ENCODE data around the gene AGTPBP1. TPM values are rescaled to one million over a fixed set of nuclear protein-coding genes. Genes with fewer than 3 reads are reported as not detected.

The AGTPBP1 gene
- total and polyA plus RNA-seq, 2 donors from 2014 or later: 4.1 to 25.8 TPM

- DNase-seq: peak in 4 of 5 donors; percentile 40 to 70 (median 56)
- Histone ChIP-seq H3K27me3 (ENCODE audit: control insufficient read depth, insufficient read depth, low read length) (no peaks in the 10 kb centered on the region), H3K27ac (ENCODE audit: low read depth in 2 of 2, low read length in 2 of 2) (no peak overlapping the region), H3K36me3 (ENCODE audit: control insufficient read depth in 2 of 3, insufficient read depth in 3 of 3, low read length in 3 of 3) (no peaks in the 10 kb centered on the region), H3K4me3 (ENCODE audit: low read length in 3 of 3) (no peak overlapping the region), H3K9me3 (ENCODE audit: control insufficient read depth in 2 of 3, insufficient read depth in 1 of 3, low read length in 3 of 3) (no peaks in the 10 kb centered on the region), H3K9ac (ENCODE audit: low read length in 3 of 3) (no peak overlapping the region), H3K4me1 (ENCODE audit: control insufficient read depth in 2 of 3, insufficient read depth in 2 of 3, low read depth in 1 of 3, low read length in 3 of 3) (peaks cover 0 to 8% (median 0%) of the 10 kb centered on the region in 3 donors)
- intact Hi-C loops (cut with DNase I): no loop called here
- FAIRE-seq: no peak
- TF ChIP-seq, protein P1, sequence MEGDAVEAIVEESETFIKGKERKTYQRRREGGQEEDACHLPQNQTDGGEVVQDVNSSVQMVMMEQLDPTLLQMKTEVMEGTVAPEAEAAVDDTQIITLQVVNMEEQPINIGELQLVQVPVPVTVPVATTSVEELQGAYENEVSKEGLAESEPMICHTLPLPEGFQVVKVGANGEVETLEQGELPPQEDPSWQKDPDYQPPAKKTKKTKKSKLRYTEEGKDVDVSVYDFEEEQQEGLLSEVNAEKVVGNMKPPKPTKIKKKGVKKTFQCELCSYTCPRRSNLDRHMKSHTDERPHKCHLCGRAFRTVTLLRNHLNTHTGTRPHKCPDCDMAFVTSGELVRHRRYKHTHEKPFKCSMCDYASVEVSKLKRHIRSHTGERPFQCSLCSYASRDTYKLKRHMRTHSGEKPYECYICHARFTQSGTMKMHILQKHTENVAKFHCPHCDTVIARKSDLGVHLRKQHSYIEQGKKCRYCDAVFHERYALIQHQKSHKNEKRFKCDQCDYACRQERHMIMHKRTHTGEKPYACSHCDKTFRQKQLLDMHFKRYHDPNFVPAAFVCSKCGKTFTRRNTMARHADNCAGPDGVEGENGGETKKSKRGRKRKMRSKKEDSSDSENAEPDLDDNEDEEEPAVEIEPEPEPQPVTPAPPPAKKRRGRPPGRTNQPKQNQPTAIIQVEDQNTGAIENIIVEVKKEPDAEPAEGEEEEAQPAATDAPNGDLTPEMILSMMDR (IDR thresholded peaks at IDR 0.05; ENCODE audit: borderline replicate concordance, extremely low read depth, insufficient read depth): no peak
Measured at GRCh38 chr9:85743275-85744128, 1.7 kb upstream of the AGTPBP1 start.

DNA sequence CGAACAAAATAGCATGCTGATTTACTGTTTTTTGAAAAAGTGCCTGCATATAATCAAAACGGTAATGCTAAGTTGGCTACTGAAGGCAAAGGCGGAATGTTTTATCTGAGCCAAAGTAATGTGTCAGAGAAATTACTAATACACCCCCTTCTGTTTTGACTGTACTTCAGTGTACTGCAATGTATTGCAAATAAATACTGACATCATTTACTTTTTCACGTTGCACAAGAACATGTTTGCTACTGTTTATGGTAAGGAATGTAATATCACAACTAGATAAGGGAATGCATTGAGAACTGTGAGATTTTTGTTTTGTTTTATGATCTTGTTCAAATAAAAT lies 813 bp upstream of the AGTPBP1 start:
- Histone ChIP-seq H3K27ac (ENCODE audit: low read depth in 2 of 2, low read length in 2 of 2) (peak overlapping the region in 1 of 2 donors; percentile 29), H3K27me3 (ENCODE audit: control insufficient read depth, insufficient read depth, low read length) (no peaks in the 10 kb centered on the region), H3K36me3 (ENCODE audit: control insufficient read depth in 2 of 3, insufficient read depth in 3 of 3, low read length in 3 of 3) (no peaks in the 10 kb centered on the region), H3K9ac (ENCODE audit: low read length in 3 of 3) (peak overlapping the region; percentile 56 to 80 (median 67)), H3K4me3 (ENCODE audit: low read length in 3 of 3) (peak overlapping the region; percentile 74 to 91 (median 79)), H3K4me1 (ENCODE audit: control insufficient read depth in 2 of 3, insufficient read depth in 2 of 3, low read depth in 1 of 3, low read length in 3 of 3) (peaks cover 0 to 8% (median 0%) of the 10 kb centered on the region in 3 donors), H3K9me3 (ENCODE audit: control insufficient read depth in 2 of 3, insufficient read depth in 1 of 3, low read length in 3 of 3) (no peaks in the 10 kb centered on the region)
- FAIRE-seq (no peak), DNase-seq (no peak)
- intact Hi-C loops (cut with DNase I): no loop called here
- TF ChIP-seq, protein P1 (IDR thresholded peaks at IDR 0.05; ENCODE audit: borderline replicate concordance, extremely low read depth, insufficient read depth): peak; percentile 0

DNA sequence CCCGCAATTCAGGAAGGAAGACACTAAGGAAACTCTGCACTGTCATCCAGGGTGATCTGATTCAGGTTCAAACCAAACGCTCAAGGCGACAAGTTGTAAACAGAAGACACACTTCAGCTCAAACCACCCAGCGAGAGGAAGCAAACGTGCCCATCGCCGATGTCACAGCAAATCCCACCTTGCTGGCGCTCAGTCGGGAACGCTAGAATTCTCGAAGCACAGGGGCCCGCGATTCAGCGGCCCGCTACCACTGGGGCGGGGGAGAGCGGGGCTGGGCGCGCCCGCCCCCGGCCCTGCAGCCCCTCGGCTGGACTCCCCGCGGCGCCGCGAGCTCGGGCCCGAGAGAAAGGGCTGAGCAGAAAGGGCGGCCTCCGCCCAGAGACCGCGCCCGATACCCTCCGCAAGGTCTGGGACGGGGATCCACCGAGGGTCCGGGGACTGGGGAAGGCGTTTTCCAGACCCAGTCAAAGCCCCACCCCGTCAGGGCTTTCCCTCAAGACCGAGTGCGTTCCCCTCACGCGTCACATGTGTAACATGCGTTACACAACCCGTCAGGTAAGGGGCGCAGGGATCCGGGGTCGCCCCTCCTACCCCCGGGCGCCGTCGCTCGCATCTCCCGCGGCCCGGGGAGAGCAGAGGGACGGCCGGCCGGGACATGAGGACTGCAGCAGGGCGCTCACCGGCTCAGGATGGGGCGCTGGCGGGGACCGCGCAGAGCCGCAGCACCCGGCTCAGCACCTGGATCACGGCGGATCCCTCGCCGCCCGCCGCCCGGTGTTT lies 469 bp downstream of the AGTPBP1 start:
- intact Hi-C loops (cut with DNase I): no loop called here
- no peak for FAIRE-seq

More for the DNA sequence above, 469 bp downstream of the AGTPBP1 start:
- Histone ChIP-seq H3K27me3 (ENCODE audit: control insufficient read depth, insufficient read depth, low read length) (no peaks in the 10 kb centered on the region), H3K4me1 (ENCODE audit: control insufficient read depth in 2 of 3, insufficient read depth in 2 of 3, low read depth in 1 of 3, low read length in 3 of 3) (peaks cover 0 to 8% (median 0%) of the 10 kb centered on the region in 3 donors), H3K36me3 (ENCODE audit: control insufficient read depth in 2 of 3, insufficient read depth in 3 of 3, low read length in 3 of 3) (no peaks in the 10 kb centered on the region), H3K27ac (ENCODE audit: low read depth in 2 of 2, low read length in 2 of 2) (peak overlapping the region; percentile 76 to 82), H3K9ac (ENCODE audit: low read length in 3 of 3) (peak overlapping the region; percentile 64 to 92 (median 70)), H3K4me3 (ENCODE audit: low read length in 3 of 3) (peak overlapping the region; percentile 88 to 93 (median 91)), H3K9me3 (ENCODE audit: control insufficient read depth in 2 of 3, insufficient read depth in 1 of 3, low read length in 3 of 3) (no peaks in the 10 kb centered on the region)
- DNase-seq: peak; percentile 69 to 89 (median 79)
- TF ChIP-seq, protein P1 (IDR thresholded peaks at IDR 0.05; ENCODE audit: borderline replicate concordance, extremely low read depth, insufficient read depth): no peak
